ENCODE measurements around the gene MRNIP.

DNA sequence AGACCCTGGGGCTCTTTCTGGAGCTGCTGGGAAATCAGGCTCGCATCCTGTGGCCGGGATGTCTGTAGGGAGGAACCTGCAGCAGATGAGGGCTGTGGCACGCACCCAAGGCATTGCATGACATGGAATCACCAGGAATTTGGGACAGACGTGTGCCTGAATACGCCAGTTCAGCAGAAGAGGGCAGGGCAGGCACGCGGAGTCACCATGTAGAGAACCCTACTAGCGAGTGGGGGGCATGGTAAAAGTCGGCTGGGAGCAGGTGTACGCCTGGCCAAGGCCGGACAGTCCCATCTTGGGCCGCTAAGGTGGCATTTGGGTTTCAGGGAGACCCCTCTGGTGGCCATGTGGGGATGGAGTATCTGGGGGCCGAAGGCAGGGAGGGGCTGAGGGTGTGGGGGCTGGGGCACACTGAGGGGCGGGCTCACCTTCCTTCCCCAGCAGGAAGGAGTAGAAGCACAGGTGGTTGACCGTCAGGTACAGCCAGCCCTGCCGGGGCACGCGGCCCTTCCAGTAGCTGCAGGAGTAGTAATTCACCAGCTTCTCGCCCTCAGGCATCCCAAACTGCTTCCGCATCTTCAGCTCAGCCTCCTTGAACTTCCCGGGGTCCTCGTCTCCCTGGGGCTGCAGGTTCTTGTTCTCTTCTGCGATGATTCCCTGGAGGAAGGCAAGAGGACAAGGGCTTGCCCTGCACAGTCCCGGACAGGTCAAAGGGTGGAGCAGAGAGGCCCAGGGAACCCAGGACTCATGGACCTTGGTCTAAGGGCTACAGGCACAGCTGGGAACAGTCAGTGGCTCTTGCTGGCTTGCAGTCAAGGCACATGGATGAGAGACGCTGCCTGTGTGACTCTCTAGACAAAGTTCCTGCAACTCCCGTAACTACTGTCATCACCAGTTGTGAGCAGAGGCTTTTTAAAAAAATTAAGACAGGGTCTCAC lies 35.6 kb upstream of the MRNIP start:
- no peak for TF ChIP-seq CTCF (IDR thresholded peaks at IDR 0.05; ENCODE audit: low read length)
- no peak for TF ChIP-seq EZH2 (IDR thresholded peaks at IDR 0.05; ENCODE audit: borderline replicate concordance, low read length)

All from OCI-LY1 (cell line).